ENCODE measurements around the gene GORASP1.

GORASP1 gene

GRCh38 chr3:39082666-39083313, 24.6 kb downstream of the GORASP1 start:
- H3K36me3 ChIP-seq (ENCODE audit: insufficient read depth) = no peaks in the 10 kb centered on the region
- no peak overlapping the region for H3K27ac ChIP-seq
- no peak overlapping the region for H3K4me3 ChIP-seq (IDR thresholded peaks at IDR 0.05; ENCODE audit: insufficient read depth, low read depth, low read length)
- TF ChIP-seq CTCF (conservative IDR thresholded peaks at IDR 0.05; ENCODE audit: low read depth, low read length) = no peak
- no peak overlapping the region for H3K9ac ChIP-seq
- no peaks in the 10 kb centered on the region for H3K79me2 ChIP-seq (ENCODE audit: insufficient read depth, low read depth)
- H2AFZ ChIP-seq (ENCODE audit: low read depth) = no peak overlapping the region
- no peaks in the 10 kb centered on the region for H3K27me3 ChIP-seq (ENCODE audit: insufficient read depth, low read depth)
- no peaks in the 10 kb centered on the region for H4K20me1 ChIP-seq (ENCODE audit: insufficient read depth)
- H3K4me1 ChIP-seq (ENCODE audit: low read depth, poor library complexity, severe bottlenecking) = no peaks in the 10 kb centered on the region
- no peak overlapping the region for H3K4me2 ChIP-seq

GRCh38 chr3:39080026-39080425, 27.4 kb downstream of the GORASP1 start:
- Histone ChIP-seq H3K4me2 (no peak overlapping the region), H3K79me2 (ENCODE audit: insufficient read depth, low read depth) (no peaks in the 10 kb centered on the region), H2AFZ (ENCODE audit: low read depth) (no peak overlapping the region), H3K4me1 (ENCODE audit: low read depth, poor library complexity, severe bottlenecking) (peaks cover 23% of the 10 kb centered on the region), H3K9ac (no peak overlapping the region), H3K36me3 (ENCODE audit: insufficient read depth) (no peaks in the 10 kb centered on the region), H4K20me1 (ENCODE audit: insufficient read depth) (no peaks in the 10 kb centered on the region), H3K27me3 (ENCODE audit: insufficient read depth, low read depth) (no peaks in the 10 kb centered on the region), H3K27ac (no peak overlapping the region), H3K4me3 (IDR thresholded peaks at IDR 0.05; ENCODE audit: insufficient read depth, low read depth, low read length) (no peak overlapping the region)
- 0 out of 2 replicates have a peak, but pooled peaks have one; percentile 4 for TF ChIP-seq CTCF (conservative IDR thresholded peaks at IDR 0.05; ENCODE audit: low read depth, low read length)

- Histone ChIP-seq H4K20me1 (ENCODE audit: insufficient read depth) (no peaks in the 10 kb centered on the region), H3K27ac (no peak overlapping the region), H2AFZ (ENCODE audit: low read depth) (no peak overlapping the region), H3K4me1 (ENCODE audit: low read depth, poor library complexity, severe bottlenecking) (peaks cover 23% of the 10 kb centered on the region), H3K4me2 (no peak overlapping the region), H3K27me3 (ENCODE audit: insufficient read depth, low read depth) (no peaks in the 10 kb centered on the region), H3K79me2 (ENCODE audit: insufficient read depth, low read depth) (no peaks in the 10 kb centered on the region), H3K9ac (no peak overlapping the region), H3K36me3 (ENCODE audit: insufficient read depth) (no peaks in the 10 kb centered on the region), H3K4me3 (IDR thresholded peaks at IDR 0.05; ENCODE audit: insufficient read depth, low read depth, low read length) (no peak overlapping the region)
- TF ChIP-seq CTCF (conservative IDR thresholded peaks at IDR 0.05; ENCODE audit: low read depth, low read length) = 0 out of 2 replicates have a peak, but pooled peaks have one; percentile 24
These were observed 27.9 kb downstream of the GORASP1 start for GRCh38 chr3:39079530-39079929.

GRCh38 chr3:39075910-39076309, 31.5 kb downstream of the GORASP1 start:
- Histone ChIP-seq H4K20me1 (ENCODE audit: insufficient read depth) (no peaks in the 10 kb centered on the region), H3K4me1 (ENCODE audit: low read depth, poor library complexity, severe bottlenecking) (peaks cover 23% of the 10 kb centered on the region), H3K27me3 (ENCODE audit: insufficient read depth, low read depth) (no peaks in the 10 kb centered on the region), H3K79me2 (ENCODE audit: insufficient read depth, low read depth) (no peaks in the 10 kb centered on the region), H3K4me3 (IDR thresholded peaks at IDR 0.05; ENCODE audit: insufficient read depth, low read depth, low read length) (no peak overlapping the region), H3K36me3 (ENCODE audit: insufficient read depth) (no peaks in the 10 kb centered on the region), H3K9ac (peak overlapping the region; percentile 18; the same call in 1 of the 2 replicates), H3K27ac (peak overlapping the region; percentile 67), H3K4me2 (peak overlapping the region; percentile 33), H2AFZ (ENCODE audit: low read depth) (peak overlapping the region; percentile 22; the same call in 1 of the 2 replicates)
- TF ChIP-seq CTCF (conservative IDR thresholded peaks at IDR 0.05; ENCODE audit: low read depth, low read length) = no peak

All from KMS-11 (cell line).